ENCODE measurements around the gene HAP1.

GRCh38 chr17:41736983-41737679 lies 2.7 kb upstream of the HAP1 start:
- TF ChIP-seq CTCF (IDR thresholded peaks at IDR 0.05) = no peak
- no peak for TF ChIP-seq EP300 (IDR thresholded peaks at IDR 0.05)
- TF ChIP-seq POLR2AphosphoS5 (IDR thresholded peaks at IDR 0.05) = no peak

Data from suprapubic skin (tissue), 4 donors.